ENCODE data around the gene OR4C6.

Gene OR4C6

GRCh38 chr11:55661901-55662300 lies at the start of gene OR4C6:
OR4C6 (plus strand) TSS chr11:55662201; CDS start chr11:55665167, 2,966 bp downstream.
- DNase-seq: no peak

DNA sequence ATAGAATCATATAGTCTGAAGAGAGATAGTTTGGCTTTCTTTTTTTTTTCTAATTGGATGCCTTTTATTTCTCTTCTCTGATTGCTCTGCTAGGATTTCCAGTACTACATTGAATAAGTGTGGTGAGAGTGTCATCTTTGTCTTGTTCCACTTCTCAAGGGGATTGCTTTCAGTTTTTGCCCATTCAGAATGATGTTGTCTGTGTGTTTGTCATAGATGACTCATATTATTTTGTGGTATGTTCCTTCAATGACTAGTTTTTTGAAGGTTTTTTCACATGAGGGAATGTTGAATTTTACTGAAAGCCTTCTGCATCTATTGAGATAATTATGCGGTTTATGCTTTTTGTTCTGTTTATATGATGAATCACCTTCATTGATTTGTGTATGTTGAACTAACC lies 37.5 kb upstream of the OR4C6 start:
- no peak for DNase-seq

DNA sequence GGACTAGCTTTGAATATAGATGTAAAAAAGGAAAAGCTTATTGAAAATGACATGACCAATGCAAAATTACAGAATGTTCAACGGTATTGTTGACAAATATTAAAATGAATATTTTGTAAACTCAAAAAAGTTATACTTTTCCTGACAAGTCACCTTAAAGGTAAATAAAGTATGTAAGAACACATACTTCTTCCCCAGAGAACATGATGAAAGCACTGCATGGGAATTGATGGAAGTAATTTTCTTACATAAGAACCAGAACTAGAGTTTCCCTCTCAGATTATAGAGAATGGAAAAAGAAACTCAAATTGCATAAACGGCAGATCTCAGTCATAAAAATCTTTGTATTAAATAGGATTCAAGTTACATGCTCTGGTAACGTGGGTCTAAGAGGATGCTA lies 27.2 kb upstream of the OR4C6 start, which contains the start of gene OR4P4:
TSS of gene OR4P4 (plus strand) at position 301 of the 400 bp plus-strand sequence.
- DNase-seq: no peak

- DNase-seq: no peak
Measured at GRCh38 chr11:55648027-55648426, 14.0 kb upstream of the OR4C6 start, which contains the start of gene OR4S2. OR4S2 (plus strand) TSS chr11:55648327; CDS start chr11:55650904, 2,577 bp downstream.

DNA sequence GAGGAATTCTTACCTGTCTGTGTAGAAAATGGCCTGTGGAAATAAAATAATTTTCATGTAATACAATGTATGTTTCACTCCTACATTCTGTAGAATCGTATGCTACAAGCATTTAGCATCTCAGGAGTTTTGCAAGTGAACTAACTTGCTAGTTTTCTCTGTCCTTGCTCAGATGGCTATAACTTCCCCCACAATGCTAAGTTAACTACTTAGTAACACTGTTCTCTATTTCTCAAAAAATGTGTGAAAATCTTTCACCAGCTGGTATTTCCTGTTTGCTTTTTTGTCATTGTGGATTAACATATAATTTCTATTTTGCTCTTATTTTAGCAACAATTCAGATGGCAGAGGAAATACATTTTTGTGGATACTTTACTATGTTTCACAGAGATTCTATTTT lies 9.4 kb upstream of the OR4C6 start:
- DNase-seq: no peak

DNA sequence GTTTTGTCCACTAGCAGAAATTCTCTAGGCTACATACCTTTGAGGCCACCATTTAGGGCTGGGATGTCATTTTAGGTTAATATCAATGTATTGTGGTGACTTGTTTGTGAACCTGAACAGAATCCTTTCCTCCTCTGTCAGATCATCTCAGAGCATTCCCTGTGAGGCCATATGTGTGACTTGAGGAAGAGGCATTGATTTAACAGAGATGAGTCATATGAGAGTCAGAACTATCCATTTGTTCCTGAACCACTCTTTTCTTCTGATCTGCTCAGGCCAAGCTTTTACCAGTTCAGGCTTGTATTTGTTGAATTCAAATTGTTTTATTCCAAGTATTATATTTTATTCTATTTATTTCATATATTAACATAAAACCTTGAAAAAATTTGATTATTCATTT lies 6.9 kb upstream of the OR4C6 start:
- no peak for DNase-seq

DNA sequence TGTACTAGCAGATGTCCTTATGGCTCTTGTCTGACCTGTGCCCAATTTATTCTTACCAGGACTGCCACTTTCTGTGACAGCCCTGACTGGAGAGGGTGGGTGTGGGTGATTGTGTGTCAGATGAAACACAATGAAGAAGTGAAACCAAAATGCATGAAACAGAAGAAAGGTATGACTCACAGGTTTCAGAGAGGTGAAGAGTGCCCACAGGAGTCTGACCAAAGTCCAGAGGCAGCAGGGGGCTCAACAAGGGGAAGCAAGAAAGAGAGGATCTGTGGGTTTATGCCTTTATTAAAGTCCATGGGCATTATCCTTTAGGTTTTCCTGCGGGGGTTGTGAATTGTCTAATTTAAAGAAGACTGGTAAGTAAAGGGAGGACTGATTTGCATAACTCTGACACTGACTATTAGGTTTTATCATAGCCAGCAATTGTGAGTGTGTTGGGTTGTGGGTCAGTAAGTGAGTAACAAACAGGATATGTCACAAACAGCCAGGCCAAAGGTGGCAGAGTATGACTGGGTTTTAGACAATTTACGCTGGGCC lies 3.9 kb upstream of the OR4C6 start:
- DNase-seq: no peak

GRCh38 chr11:55658608-55659007 lies 3.4 kb upstream of the OR4C6 start:
- DNase-seq: no peak

DNA sequence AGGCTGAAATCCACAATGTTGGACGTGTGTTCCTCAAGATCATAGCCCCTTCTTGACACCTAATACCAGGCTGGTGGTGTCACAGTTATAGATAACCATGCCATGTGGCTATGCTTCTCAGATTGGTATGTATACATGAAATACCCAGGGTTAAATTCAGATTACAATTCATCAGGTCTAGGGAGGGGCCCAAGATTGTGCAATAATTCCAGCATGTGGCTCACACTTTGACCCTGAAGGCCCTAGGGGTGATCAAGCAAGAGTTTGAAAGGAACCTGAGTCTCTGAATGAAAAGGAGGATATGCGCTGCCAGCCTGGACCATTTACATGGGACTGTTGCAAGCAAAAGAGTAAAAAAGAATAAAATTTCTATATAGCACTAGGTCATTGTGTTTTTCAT lies 7.4 kb downstream of the OR4C6 start:
- no peak for DNase-seq

DNA sequence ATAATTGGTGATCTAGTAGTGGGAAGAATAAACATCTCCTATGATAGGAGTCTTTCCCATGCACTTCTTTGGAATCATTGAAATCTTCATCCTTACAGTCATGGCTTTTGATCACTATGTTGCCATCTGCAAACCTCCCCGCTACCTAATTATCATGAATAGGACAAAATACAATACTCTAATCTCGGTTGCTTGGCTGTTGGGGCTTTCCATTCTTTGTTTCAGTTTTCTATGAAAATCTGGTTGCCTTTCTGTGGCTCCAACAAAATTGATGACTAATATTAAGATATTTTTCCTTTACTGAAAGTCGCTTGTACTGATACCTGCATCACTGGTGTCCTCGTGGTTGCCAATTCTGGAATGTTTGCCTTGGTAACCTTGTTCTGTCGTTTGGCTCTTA lies 11.9 kb downstream of the OR4C6 start:
- no peak for DNase-seq

- no peak for DNase-seq
Measured at GRCh38 chr11:55697817-55698216, 35.8 kb downstream of the OR4C6 start.

GRCh38 chr11:55701429-55701828 lies 39.4 kb downstream of the OR4C6 start:
- no peak for DNase-seq

DNA sequence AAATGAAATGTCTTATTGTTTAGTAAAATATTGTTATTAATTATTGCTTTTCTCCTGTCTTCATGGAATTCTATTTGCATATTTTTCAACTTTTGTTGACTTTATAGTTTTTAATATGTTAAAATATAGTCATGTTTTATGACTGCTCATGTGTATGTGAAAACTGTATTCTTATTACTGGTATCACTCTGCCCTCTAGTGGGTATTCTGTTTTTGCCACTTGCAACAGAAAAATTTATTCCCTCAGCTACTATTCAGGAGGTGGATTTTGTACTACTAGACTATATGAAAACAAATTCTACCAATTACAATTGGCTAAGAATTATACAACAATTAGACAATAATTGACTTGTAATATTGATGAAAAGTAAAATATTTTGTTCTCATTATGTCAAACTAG lies 45.0 kb downstream of the OR4C6 start:
- peak in 1 of 58 donors; percentile 2 for DNase-seq

- DNase-seq: no peak
Measured at GRCh38 chr11:55714982-55715888, 53.2 kb downstream of the OR4C6 start.
